Erythroblast (primary cell): Measurements from ENCODE around the gene CENPX.

Experiments used
- GATA1 ChIP-seq: IDR thresholded peaks from 2 replicates; pipeline ENCODE4 v1.6.1; 2011; ENCODE audit warnings: low read depth, mild to moderate bottlenecking, control low read depth, low read length, moderate library complexity
- POLR2A ChIP-seq: IDR thresholded peaks from 2 replicates; pipeline ENCODE4 v1.6.1; 2011; ENCODE audit warnings: mild to moderate bottlenecking, low read length

- TF ChIP-seq POLR2A: no peak
- no peak for TF ChIP-seq GATA1
These were observed 44.0 kb downstream of the CENPX start for GRCh38 chr17:81978524-81979298.
